Measurements from ENCODE around the gene APOBR.
"Not testable (repeated sequence)": the region's sequence is repeated elsewhere in the genome, so short reads cannot be mapped to it uniquely, and the experiment has no call there.

The APOBR gene

GRCh38 chr16:28538733-28539596 lies 44.5 kb downstream of the APOBR start, which contains the start of gene NUPR1:
TSS of gene NUPR1 (minus strand) at chr16:28538974. CDS start at chr16:28538907, 67 bp downstream.
- H3K4me1 ChIP-seq (ENCODE audit: control insufficient read depth in 2 of 2, insufficient read depth in 2 of 2, low read length in 2 of 2) = peaks cover 18 to 37% of the 10 kb centered on the region in 2 donors

GRCh38 chr16:28540346-28540745 lies 45.9 kb downstream of the APOBR start:
- Histone ChIP-seq H3K27me3 (ENCODE audit: control insufficient read depth in 2 of 2, insufficient read depth in 2 of 2, low read length in 2 of 2) (no peaks in the 10 kb centered on the region), H3K27ac (ENCODE audit: low read depth in 2 of 2, low read length in 2 of 2) (peak overlapping the region; percentile 38 to 70), H3K9ac (ENCODE audit: low read depth in 1 of 2, low read length in 2 of 2) (no peak overlapping the region), H3K4me3 (ENCODE audit: low read length in 2 of 2) (no peak overlapping the region), H3K4me1 (ENCODE audit: control insufficient read depth in 2 of 2, insufficient read depth in 2 of 2, low read length in 2 of 2) (peaks cover 18 to 37% of the 10 kb centered on the region in 2 donors), H3K9me3 (ENCODE audit: control insufficient read depth in 2 of 2, low read length in 2 of 2) (no peaks in the 10 kb centered on the region), H3K36me3 (ENCODE audit: control insufficient read depth in 2 of 2, insufficient read depth in 2 of 2, low read length in 2 of 2) (peaks cover 0 to 5% of the 10 kb centered on the region in 2 donors)

More at GRCh38 chr16:28538733-28539596, 44.5 kb downstream of the APOBR start, which contains the start of gene NUPR1:
- H3K27me3 ChIP-seq (ENCODE audit: control insufficient read depth in 2 of 2, insufficient read depth in 2 of 2, low read length in 2 of 2) = no peaks in the 10 kb centered on the region
- H3K36me3 ChIP-seq (ENCODE audit: control insufficient read depth in 2 of 2, insufficient read depth in 2 of 2, low read length in 2 of 2) = peaks cover 0 to 5% of the 10 kb centered on the region in 2 donors
- peak within 1 kb of the TSS; percentile 70 to 78 for H3K4me3 ChIP-seq (ENCODE audit: low read length in 2 of 2)
- no peaks in the 10 kb centered on the region for H3K9me3 ChIP-seq (ENCODE audit: control insufficient read depth in 2 of 2, low read length in 2 of 2)
- peak within 1 kb of the TSS; percentile 89 to 90 for H3K9ac ChIP-seq (ENCODE audit: low read depth in 1 of 2, low read length in 2 of 2)
- H3K27ac ChIP-seq (ENCODE audit: low read depth in 2 of 2, low read length in 2 of 2) = peak within 1 kb of the TSS; percentile 89 to 93

GRCh38 chr16:28542646-28543045 lies 48.2 kb downstream of the APOBR start:
- H3K36me3 ChIP-seq (ENCODE audit: control insufficient read depth in 2 of 2, insufficient read depth in 2 of 2, low read length in 2 of 2) = no peaks in the 10 kb centered on the region
- peak overlapping the region; percentile 50 to 61 for H3K4me3 ChIP-seq (ENCODE audit: low read length in 2 of 2)
- H3K9ac ChIP-seq (ENCODE audit: low read depth in 1 of 2, low read length in 2 of 2) = peak overlapping the region; percentile 71 to 75
- peak overlapping the region; percentile 84 to 98 for H3K27ac ChIP-seq (ENCODE audit: low read depth in 2 of 2, low read length in 2 of 2)
- no peaks in the 10 kb centered on the region for H3K27me3 ChIP-seq (ENCODE audit: control insufficient read depth in 2 of 2, insufficient read depth in 2 of 2, low read length in 2 of 2)
- peaks cover 18 to 31% of the 10 kb centered on the region in 2 donors for H3K4me1 ChIP-seq (ENCODE audit: control insufficient read depth in 2 of 2, insufficient read depth in 2 of 2, low read length in 2 of 2)
- no peaks in the 10 kb centered on the region for H3K9me3 ChIP-seq (ENCODE audit: control insufficient read depth in 2 of 2, low read length in 2 of 2)

- Histone ChIP-seq H3K9ac (ENCODE audit: low read depth in 1 of 2, low read length in 2 of 2) (peak overlapping the region; percentile 71 to 75), H3K4me1 (ENCODE audit: control insufficient read depth in 2 of 2, insufficient read depth in 2 of 2, low read length in 2 of 2) (peaks cover 14 to 29% of the 10 kb centered on the region in 2 donors), H3K36me3 (ENCODE audit: control insufficient read depth in 2 of 2, insufficient read depth in 2 of 2, low read length in 2 of 2) (no peaks in the 10 kb centered on the region), H3K4me3 (ENCODE audit: low read length in 2 of 2) (peak overlapping the region; percentile 50 to 61), H3K9me3 (ENCODE audit: control insufficient read depth in 2 of 2, low read length in 2 of 2) (no peaks in the 10 kb centered on the region), H3K27me3 (ENCODE audit: control insufficient read depth in 2 of 2, insufficient read depth in 2 of 2, low read length in 2 of 2) (no peaks in the 10 kb centered on the region), H3K27ac (ENCODE audit: low read depth in 2 of 2, low read length in 2 of 2) (peak overlapping the region; percentile 84 to 98)
Measured at GRCh38 chr16:28543072-28543471, 48.6 kb downstream of the APOBR start.

GRCh38 chr16:28544998-28545397 lies 50.6 kb downstream of the APOBR start:
- Histone ChIP-seq H3K36me3 (ENCODE audit: control insufficient read depth in 2 of 2, insufficient read depth in 2 of 2, low read length in 2 of 2) (no peaks in the 10 kb centered on the region), H3K9me3 (ENCODE audit: control insufficient read depth in 2 of 2, low read length in 2 of 2) (no peaks in the 10 kb centered on the region), H3K4me1 (ENCODE audit: control insufficient read depth in 2 of 2, insufficient read depth in 2 of 2, low read length in 2 of 2) (peaks cover 11 to 23% of the 10 kb centered on the region in 2 donors), H3K4me3 (ENCODE audit: low read length in 2 of 2) (no peak overlapping the region), H3K27me3 (ENCODE audit: control insufficient read depth in 2 of 2, insufficient read depth in 2 of 2, low read length in 2 of 2) (no peaks in the 10 kb centered on the region), H3K9ac (ENCODE audit: low read depth in 1 of 2, low read length in 2 of 2) (no peak overlapping the region), H3K27ac (ENCODE audit: low read depth in 2 of 2, low read length in 2 of 2) (no peak overlapping the region)

- H3K36me3 ChIP-seq (ENCODE audit: control insufficient read depth in 2 of 2, insufficient read depth in 2 of 2, low read length in 2 of 2); H3K9me3 ChIP-seq (ENCODE audit: control insufficient read depth in 2 of 2, low read length in 2 of 2); H3K27ac ChIP-seq (ENCODE audit: low read depth in 2 of 2, low read length in 2 of 2); H3K9ac ChIP-seq (ENCODE audit: low read depth in 1 of 2, low read length in 2 of 2); H3K27me3 ChIP-seq (ENCODE audit: control insufficient read depth in 2 of 2, insufficient read depth in 2 of 2, low read length in 2 of 2); H3K4me3 ChIP-seq (ENCODE audit: low read length in 2 of 2): not testable (repeated sequence)
- H3K4me1 ChIP-seq (ENCODE audit: control insufficient read depth in 2 of 2, insufficient read depth in 2 of 2, low read length in 2 of 2) = peaks cover 11 to 23% of the 10 kb centered on the region in 2 donors
Measured at GRCh38 chr16:28545964-28546363, 51.5 kb downstream of the APOBR start.

GRCh38 chr16:28546626-28547025 lies 52.2 kb downstream of the APOBR start:
- H3K27me3 ChIP-seq (ENCODE audit: control insufficient read depth in 2 of 2, insufficient read depth in 2 of 2, low read length in 2 of 2) = no peaks in the 10 kb centered on the region
- H3K9ac ChIP-seq (ENCODE audit: low read depth in 1 of 2, low read length in 2 of 2) = no peak overlapping the region
- H3K36me3 ChIP-seq (ENCODE audit: control insufficient read depth in 2 of 2, insufficient read depth in 2 of 2, low read length in 2 of 2) = no peaks in the 10 kb centered on the region
- H3K4me1 ChIP-seq (ENCODE audit: control insufficient read depth in 2 of 2, insufficient read depth in 2 of 2, low read length in 2 of 2) = peaks cover 11 to 21% of the 10 kb centered on the region in 2 donors
- no peak overlapping the region for H3K4me3 ChIP-seq (ENCODE audit: low read length in 2 of 2)
- no peak overlapping the region for H3K27ac ChIP-seq (ENCODE audit: low read depth in 2 of 2, low read length in 2 of 2)
- H3K9me3 ChIP-seq (ENCODE audit: control insufficient read depth in 2 of 2, low read length in 2 of 2) = no peaks in the 10 kb centered on the region

- H3K9ac ChIP-seq (ENCODE audit: low read depth in 1 of 2, low read length in 2 of 2) = no peak overlapping the region
- no peak overlapping the region for H3K27ac ChIP-seq (ENCODE audit: low read depth in 2 of 2, low read length in 2 of 2)
- H3K4me1 ChIP-seq (ENCODE audit: control insufficient read depth in 2 of 2, insufficient read depth in 2 of 2, low read length in 2 of 2) = peaks cover 8 to 10% of the 10 kb centered on the region in 2 donors
- H3K4me3 ChIP-seq (ENCODE audit: low read length in 2 of 2) = no peak overlapping the region
- H3K27me3 ChIP-seq (ENCODE audit: control insufficient read depth in 2 of 2, insufficient read depth in 2 of 2, low read length in 2 of 2) = no peaks in the 10 kb centered on the region
- H3K9me3 ChIP-seq (ENCODE audit: control insufficient read depth in 2 of 2, low read length in 2 of 2) = no peaks in the 10 kb centered on the region
- no peaks in the 10 kb centered on the region for H3K36me3 ChIP-seq (ENCODE audit: control insufficient read depth in 2 of 2, insufficient read depth in 2 of 2, low read length in 2 of 2)
Measured at GRCh38 chr16:28548306-28548802, 53.9 kb downstream of the APOBR start.

Data from mucosa of rectum (tissue), 2 donors.